HTR-8/SVneo (cell line): ENCODE results near the gene USP34.
A peak's percentile ranks its signal among the peaks of the same experiment; 100 is the strongest.
"Not testable (repeated sequence)": the region's sequence is repeated elsewhere in the genome, so short reads cannot be mapped to it uniquely, and the experiment has no call there.

ENCODE experiments used
- DNase-seq: peaks from one replicate; pipeline ENCODE4 v3.0.0; 2011; ENCODE audit warnings: low spot score, mixed read lengths; ENCODE audit not compliant: insufficient read length
- FAIRE-seq: peaks from 2 replicates; lab custom pipeline; 2011; peaks lifted over from hg19 to GRCh38; lab: Jason Lieb, UNC

The USP34 gene

DNA sequence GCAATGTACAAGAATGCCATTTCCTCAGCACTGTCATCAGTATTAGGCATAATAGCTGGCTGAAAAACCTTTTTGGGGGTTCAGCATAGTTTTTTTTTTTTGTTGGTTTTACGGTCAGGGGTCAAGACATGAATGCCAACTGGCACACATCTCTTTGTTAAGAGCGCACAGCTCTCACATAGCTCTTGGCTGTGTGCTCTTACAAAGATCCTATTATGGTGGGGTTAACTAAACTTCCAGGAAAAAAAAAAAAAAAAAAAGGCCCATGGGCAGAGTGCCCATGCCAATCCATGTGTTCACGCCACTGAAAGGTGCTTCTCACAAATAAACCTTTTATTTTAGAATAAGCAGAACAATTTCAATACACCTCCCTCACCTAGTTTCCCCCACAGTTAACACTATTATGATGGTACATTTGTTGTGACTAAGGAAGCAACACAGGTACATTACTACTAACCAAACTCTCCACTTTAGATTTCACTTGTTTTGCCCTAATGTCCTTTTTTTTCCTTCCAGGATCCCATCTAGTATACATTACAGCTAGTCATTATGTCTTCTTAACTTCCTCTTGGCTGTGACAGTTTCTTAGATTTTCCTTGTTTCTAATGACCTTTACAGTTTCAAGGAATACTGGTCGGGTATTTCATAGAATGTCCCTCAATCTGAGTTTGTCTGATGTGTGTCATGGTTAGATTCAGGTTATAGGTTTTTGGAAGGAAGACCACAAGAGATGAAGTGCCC is 252.6 kb downstream of the USP34 start:
- DNase-seq (no peak), FAIRE-seq (no peak)

DNA sequence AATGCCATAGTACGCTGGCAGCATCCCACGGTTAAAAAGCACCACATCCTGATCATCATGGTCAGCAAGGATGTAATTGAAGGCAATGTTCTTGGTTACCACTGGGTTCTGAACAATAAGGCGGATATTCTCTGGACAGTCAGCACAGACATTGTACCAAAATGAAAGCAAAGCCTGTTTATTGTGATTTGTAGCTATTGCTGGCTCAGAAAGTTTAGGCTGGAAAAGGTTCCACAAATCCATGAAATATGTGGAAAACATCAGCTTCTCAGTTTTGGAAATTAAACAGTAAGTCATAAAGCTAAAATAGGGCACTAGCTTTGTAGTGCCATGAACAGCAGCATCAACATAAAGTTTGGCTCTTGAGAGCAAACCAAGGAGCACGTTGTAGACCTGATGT is 256.7 kb downstream of the USP34 start:
- DNase-seq (no peak), FAIRE-seq (peak; percentile 54)

DNA sequence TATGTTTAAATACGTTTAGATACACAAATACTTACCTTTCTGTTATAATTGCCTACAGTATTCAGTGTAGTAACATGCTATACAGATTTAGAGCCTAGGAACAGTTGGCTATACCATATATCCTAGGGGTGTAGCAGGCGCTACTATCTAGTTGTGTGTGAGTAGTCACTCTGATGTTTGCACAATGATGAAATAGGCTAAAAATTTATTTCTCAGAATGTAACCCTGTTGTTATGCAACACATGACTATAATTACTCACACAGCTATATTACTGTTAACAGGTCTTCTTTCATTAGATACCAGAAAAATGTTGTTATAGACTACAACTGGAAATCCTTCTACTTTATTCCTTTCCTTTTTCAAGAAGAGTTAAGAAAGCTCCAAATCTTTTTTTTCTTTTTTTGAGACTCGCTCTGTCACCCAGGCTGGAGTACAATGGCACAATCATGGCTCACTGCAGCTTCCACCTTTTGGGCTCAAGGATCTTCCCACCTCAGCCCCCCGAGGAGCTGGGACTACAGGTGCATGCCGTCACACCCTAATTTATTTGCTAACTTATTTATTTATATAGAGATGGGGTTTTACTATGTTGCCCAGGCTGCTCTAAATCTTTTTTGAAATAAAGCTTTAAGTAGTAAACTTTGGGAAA is 260.4 kb downstream of the USP34 start:
- DNase-seq (peak; percentile 10), FAIRE-seq (peak; percentile 33)

- DNase-seq = no peak
- FAIRE-seq = no peak
These were observed 265.8 kb downstream of the USP34 start for GRCh38 chr2:61205132-61205531.

DNA sequence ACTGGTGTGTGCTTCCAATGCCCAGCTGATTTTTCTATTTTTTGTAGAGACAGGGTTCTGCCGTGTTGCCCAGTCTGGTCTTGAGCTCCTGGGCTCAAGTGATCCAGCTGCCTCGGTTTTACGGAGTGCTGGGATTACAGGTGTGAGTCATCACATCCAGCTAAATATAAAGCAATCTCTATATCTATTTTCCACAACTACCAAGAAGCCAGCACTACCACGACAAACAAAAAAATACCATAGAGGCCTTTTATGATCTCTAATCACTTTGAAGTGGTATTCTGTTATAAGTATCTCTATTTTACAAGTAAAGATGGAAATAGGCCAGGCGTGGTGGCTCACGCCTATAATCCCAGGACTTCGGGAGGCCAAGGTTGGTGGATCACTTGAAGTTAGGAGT is 274.2 kb downstream of the USP34 start:
- FAIRE-seq (no peak), DNase-seq (no peak)

DNA sequence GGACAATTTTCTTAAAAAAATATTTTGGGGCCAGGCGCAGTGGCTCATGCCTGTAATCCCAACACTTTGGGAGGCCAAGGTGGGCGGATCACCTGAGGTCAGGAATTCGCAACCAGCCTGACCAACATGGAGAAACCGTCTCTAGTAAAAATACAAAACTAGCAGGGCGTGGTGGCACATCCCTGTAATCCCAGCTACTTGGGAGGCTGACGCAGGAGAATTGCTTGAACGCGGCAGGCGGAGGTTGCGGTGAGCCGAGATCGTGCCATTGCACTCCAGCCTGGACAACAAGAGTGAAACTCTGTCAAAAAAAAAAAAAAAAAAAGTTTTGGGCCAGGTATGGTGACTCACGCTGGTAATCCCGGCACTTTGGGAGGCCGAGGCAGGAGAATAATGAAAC is 276.2 kb downstream of the USP34 start:
- not testable (repeated sequence) for FAIRE-seq

GRCh38 chr2:61193670-61194561 is 277.0 kb downstream of the USP34 start:
- FAIRE-seq (peak; percentile 44), DNase-seq (no peak)

More for the DNA sequence above, 276.2 kb downstream of the USP34 start:
- not testable (repeated sequence) for DNase-seq

GRCh38 chr2:61187085-61187484 is 283.8 kb downstream of the USP34 start:
- FAIRE-seq = no peak
- no peak for DNase-seq

DNA sequence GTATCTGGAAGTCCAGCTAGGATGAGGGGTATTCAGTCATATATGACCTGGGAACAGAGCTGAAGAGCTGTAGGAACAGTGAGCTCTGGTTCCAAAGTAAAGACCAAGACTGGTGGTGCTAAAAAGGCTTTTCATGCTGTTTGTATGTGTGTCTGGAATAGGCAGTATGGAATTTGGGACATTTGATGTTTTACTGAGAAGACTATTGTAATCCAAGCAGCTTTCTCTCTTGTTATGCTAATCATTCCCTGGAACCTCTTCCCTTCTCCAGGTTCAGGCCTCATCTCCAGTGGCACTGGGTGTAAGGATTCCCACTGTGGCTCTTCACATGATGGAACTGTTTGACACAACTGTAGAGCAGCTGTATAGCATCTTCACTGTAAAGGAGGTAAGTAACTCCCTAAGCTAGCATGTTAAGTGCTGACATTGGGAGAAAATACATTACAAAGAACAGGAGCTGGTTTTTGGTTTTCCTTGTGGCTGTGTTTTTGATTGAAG is 285.6 kb downstream of the USP34 start:
- DNase-seq (no peak), FAIRE-seq (no peak)

DNA sequence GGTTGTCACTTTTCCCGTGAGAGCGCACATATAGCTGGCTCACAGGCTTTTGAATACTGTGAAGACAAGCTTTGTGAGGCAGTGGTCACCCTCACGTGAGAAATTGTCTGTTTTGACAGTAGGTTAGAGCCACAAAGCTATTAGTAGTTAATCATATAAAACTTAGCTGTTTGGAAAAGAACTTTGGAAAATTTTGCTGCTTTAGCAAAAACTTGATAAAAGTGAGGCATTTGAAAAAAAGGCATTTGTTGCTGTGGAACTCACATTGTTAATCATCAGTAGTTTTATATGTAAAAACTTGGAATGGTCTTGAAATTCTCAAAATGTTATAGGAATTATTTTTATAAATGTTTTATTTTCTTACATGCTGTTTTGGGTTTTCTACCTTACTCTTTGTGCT is 286.6 kb downstream of the USP34 start:
- DNase-seq (no peak), FAIRE-seq (no peak)

DNA sequence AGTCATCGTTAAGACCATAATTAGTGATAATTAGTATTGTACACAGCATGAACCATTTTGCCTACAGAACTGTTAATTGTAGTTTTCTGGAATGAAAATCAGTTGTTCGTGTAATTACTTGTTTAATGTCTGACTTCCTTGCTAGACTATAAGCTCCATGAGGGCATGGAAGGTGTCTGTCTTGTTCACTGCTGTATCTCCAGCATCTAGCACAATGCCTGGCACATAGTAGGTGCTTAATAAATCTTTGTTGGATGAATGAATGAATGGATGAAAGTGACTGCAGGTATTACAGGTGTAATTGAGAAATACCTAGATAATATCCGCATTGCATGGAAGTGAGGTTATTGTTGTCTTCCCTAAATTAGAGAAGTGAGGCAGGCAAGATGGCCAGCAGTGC is 287.1 kb downstream of the USP34 start:
- DNase-seq = no peak
- FAIRE-seq = no peak

GRCh38 chr2:61182059-61182383 is 288.9 kb downstream of the USP34 start:
- FAIRE-seq (no peak), DNase-seq (no peak)

GRCh38 chr2:61181382-61182058 is 289.4 kb downstream of the USP34 start:
- FAIRE-seq = no peak
- no peak for DNase-seq

DNA sequence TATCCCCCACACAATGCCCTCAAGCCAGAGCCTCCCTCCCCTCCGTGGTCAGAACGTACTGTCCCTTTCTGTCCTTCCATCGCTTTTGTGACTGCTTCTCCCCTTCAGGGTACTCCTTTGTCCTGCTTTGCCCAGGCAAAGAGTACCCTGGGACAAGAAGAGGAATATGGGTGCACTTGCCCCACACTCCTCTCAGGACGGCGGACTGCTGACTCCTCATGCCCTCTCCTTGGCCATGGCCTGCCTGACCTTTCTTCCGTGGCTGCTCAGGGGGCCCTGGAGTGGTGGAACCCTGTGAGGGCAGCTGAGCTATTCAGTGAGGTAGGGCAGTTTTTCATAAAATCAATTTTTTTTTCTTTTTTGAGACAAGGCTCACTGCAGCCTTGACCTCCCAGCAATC is 290.2 kb downstream of the USP34 start:
- FAIRE-seq (no peak), DNase-seq (no peak)

- no peak for FAIRE-seq
- no peak for DNase-seq
These were observed 290.9 kb downstream of the USP34 start for GRCh38 chr2:61179701-61180639.

GRCh38 chr2:61178603-61179545 is 292.0 kb downstream of the USP34 start:
- FAIRE-seq (no peak), DNase-seq (no peak)

GRCh38 chr2:61177727-61178549 is 292.9 kb downstream of the USP34 start:
- DNase-seq (peak; percentile 25), FAIRE-seq (peak; percentile 4)
